ENCODE data around the gene LAMA2. TPM values are rescaled to one million over a fixed set of nuclear protein-coding genes. Genes with fewer than 3 reads are reported as not detected.

Gene LAMA2
- total RNA-seq, 1 experiment from 2014 or later: 0.28 TPM

DNA sequence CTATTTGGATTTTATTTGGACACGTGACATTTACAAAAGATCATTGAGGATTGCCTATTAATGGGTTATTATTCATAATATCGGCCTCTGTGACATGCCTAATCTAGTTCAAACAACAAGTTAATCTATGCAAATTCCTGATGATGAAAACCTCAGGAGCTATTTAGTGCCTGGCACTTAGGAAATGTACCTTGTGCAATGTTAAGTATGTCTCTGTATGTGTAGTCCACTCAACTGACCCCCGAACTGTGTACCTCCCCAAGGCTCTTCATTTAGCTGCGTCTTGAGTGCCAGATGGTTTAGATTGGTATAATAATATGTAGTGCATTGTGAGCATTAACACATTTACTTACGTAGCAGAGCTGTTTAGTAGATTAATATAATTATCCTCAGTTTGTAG lies 6.9 kb downstream of the LAMA2 start:
- no peaks in the 10 kb centered on the region for H3K36me3 ChIP-seq (ENCODE audit: control insufficient read depth, insufficient read depth, low read length)

DNA sequence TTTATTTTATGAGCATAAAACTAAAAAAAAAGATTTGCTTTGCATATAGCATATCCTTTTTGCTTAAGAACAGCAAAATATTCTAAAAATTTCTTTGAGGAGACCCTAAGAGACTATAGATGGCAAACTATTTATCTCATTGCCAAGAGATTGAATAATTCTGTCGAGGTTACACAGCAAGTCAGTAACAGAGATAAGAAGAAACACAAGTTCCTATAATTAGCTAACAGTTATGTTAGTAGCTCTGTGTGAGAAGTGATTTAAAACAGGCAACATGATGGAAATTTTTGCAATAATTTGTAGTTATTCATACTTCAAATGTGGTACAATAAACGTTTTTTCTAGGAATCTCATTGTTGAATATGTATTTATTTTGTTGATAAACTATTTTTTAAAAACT lies 9.1 kb downstream of the LAMA2 start:
- CTCF ChIA-PET: no interaction called here
- TF ChIP-seq TCF7L2 (IDR thresholded peaks at IDR 0.05; ENCODE audit: low read depth, low read length): no peak
- TF ChIP-seq, protein P1, sequence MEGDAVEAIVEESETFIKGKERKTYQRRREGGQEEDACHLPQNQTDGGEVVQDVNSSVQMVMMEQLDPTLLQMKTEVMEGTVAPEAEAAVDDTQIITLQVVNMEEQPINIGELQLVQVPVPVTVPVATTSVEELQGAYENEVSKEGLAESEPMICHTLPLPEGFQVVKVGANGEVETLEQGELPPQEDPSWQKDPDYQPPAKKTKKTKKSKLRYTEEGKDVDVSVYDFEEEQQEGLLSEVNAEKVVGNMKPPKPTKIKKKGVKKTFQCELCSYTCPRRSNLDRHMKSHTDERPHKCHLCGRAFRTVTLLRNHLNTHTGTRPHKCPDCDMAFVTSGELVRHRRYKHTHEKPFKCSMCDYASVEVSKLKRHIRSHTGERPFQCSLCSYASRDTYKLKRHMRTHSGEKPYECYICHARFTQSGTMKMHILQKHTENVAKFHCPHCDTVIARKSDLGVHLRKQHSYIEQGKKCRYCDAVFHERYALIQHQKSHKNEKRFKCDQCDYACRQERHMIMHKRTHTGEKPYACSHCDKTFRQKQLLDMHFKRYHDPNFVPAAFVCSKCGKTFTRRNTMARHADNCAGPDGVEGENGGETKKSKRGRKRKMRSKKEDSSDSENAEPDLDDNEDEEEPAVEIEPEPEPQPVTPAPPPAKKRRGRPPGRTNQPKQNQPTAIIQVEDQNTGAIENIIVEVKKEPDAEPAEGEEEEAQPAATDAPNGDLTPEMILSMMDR (IDR thresholded peaks at IDR 0.05): no peak
- TF ChIP-seq, protein P2, sequence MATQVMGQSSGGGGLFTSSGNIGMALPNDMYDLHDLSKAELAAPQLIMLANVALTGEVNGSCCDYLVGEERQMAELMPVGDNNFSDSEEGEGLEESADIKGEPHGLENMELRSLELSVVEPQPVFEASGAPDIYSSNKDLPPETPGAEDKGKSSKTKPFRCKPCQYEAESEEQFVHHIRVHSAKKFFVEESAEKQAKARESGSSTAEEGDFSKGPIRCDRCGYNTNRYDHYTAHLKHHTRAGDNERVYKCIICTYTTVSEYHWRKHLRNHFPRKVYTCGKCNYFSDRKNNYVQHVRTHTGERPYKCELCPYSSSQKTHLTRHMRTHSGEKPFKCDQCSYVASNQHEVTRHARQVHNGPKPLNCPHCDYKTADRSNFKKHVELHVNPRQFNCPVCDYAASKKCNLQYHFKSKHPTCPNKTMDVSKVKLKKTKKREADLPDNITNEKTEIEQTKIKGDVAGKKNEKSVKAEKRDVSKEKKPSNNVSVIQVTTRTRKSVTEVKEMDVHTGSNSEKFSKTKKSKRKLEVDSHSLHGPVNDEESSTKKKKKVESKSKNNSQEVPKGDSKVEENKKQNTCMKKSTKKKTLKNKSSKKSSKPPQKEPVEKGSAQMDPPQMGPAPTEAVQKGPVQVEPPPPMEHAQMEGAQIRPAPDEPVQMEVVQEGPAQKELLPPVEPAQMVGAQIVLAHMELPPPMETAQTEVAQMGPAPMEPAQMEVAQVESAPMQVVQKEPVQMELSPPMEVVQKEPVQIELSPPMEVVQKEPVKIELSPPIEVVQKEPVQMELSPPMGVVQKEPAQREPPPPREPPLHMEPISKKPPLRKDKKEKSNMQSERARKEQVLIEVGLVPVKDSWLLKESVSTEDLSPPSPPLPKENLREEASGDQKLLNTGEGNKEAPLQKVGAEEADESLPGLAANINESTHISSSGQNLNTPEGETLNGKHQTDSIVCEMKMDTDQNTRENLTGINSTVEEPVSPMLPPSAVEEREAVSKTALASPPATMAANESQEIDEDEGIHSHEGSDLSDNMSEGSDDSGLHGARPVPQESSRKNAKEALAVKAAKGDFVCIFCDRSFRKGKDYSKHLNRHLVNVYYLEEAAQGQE (IDR thresholded peaks at IDR 0.05; ENCODE audit: insufficient read depth in 1 of 2, low read depth in 2 of 2, low read length in 1 of 2): no peak
- TF ChIP-seq POLR2AphosphoS5 (IDR thresholded peaks at IDR 0.05; ENCODE audit: low read depth, low read length): no peak
- TF ChIP-seq SIN3A (IDR thresholded peaks at IDR 0.05; ENCODE audit: borderline replicate concordance, insufficient read depth, low read depth, low read length): no peak
- Histone ChIP-seq H3K4me3 (ENCODE audit: low read depth in 2 of 2, low read length in 2 of 2) (no peak overlapping the region), H3K27ac (ENCODE audit: low read length) (no peak overlapping the region), H3K9me3 (ENCODE audit: control insufficient read depth, insufficient read depth, low read depth, low read length) (no peaks in the 10 kb centered on the region), H3K4me1 (ENCODE audit: control insufficient read depth, insufficient read depth, low read length) (no peaks in the 10 kb centered on the region), H3K27me3 (ENCODE audit: control insufficient read depth, insufficient read depth, low read length) (no peaks in the 10 kb centered on the region), H3K36me3 (ENCODE audit: control insufficient read depth, insufficient read depth, low read length) (no peaks in the 10 kb centered on the region)
- POLR2A ChIA-PET: no interaction called here
- intact Hi-C loops (cut with micrococcal nuclease; ENCODE audit: unreplicated experiment) (no loop called here), in situ Hi-C loops (cut with HindIII; ENCODE audit: low pct_unique_long_range_greater_than_20kb, low sequenced_read_pairs) (no loop called here)
- ATAC-seq (no peak), DNase-seq (ENCODE audit: low read depth, low spot score) (no peak)
- BruUV-seq (replicated peaks): no TSS peak

More for the DNA sequence above, 6.9 kb downstream of the LAMA2 start:
- TF ChIP-seq, protein P1 (IDR thresholded peaks at IDR 0.05): no peak
- TF ChIP-seq, protein P2 (IDR thresholded peaks at IDR 0.05; ENCODE audit: insufficient read depth in 1 of 2, low read depth in 2 of 2, low read length in 1 of 2): no peak
- TF ChIP-seq SIN3A (IDR thresholded peaks at IDR 0.05; ENCODE audit: borderline replicate concordance, insufficient read depth, low read depth, low read length) (no peak), TCF7L2 (IDR thresholded peaks at IDR 0.05; ENCODE audit: low read depth, low read length) (no peak), POLR2AphosphoS5 (IDR thresholded peaks at IDR 0.05; ENCODE audit: low read depth, low read length) (no peak)
- Histone ChIP-seq H3K27me3 (ENCODE audit: control insufficient read depth, insufficient read depth, low read length) (no peaks in the 10 kb centered on the region), H3K4me3 (ENCODE audit: low read depth in 2 of 2, low read length in 2 of 2) (no peak overlapping the region), H3K27ac (ENCODE audit: low read length) (no peak overlapping the region), H3K9me3 (ENCODE audit: control insufficient read depth, insufficient read depth, low read depth, low read length) (no peaks in the 10 kb centered on the region), H3K4me1 (ENCODE audit: control insufficient read depth, insufficient read depth, low read length) (no peaks in the 10 kb centered on the region)
- BruUV-seq (replicated peaks): no TSS peak
- in situ Hi-C loops (cut with HindIII; ENCODE audit: low pct_unique_long_range_greater_than_20kb, low sequenced_read_pairs) (no loop called here), intact Hi-C loops (cut with micrococcal nuclease; ENCODE audit: unreplicated experiment) (no loop called here)
- ChIA-PET CTCF (no interaction called here), POLR2A (no interaction called here)
- DNase-seq (ENCODE audit: low read depth, low spot score): no peak
- ATAC-seq: no peak
